ENCODE data around the gene RELN. TPM values are rescaled to one million over a fixed set of nuclear protein-coding genes. Genes with fewer than 3 reads are reported as not detected.
"Not testable (repeated sequence)": the region's sequence is repeated elsewhere in the genome, so short reads cannot be mapped to it uniquely, and the experiment has no call there.

Gene RELN
- total and polyA plus RNA-seq, 2 of the 13 experiments (the other 11 are each of a cell fraction or from before 2014, with no cell fraction given), result 315 to 332 TPM

DNA sequence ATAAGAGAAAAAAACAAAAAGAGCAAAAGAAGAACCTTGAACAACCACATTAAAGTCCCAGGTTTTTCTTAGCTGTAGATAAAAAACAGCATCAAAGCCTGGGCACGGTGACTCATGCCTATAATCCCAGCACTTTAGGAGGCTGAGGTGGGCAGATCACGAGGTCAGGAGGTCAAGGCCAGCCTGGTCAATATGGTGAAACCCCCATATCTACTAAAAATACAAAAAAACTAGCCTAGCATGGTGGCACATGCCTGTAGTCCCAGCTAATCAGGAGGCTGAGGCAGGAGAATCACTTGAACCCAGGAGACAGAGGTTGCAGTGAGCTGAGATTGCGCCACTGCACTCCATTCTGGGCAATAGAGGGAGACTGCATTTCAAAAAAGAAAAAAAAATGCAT lies 47.4 kb upstream of the RELN start (continued):
- TF ChIP-seq MED1 (CRISPR knock-in tag; IDR thresholded peaks at IDR 0.05), result peak; percentile 81
- peak; percentile 57; the same call in 1 of the 2 replicates for TF ChIP-seq ZMYM2 (CRISPR knock-in tag; IDR thresholded peaks at IDR 0.05)
- TF ChIP-seq ZNF816 (CRISPR knock-in tag; IDR thresholded peaks at IDR 0.05; ENCODE audit: borderline replicate concordance), result 0 out of 2 replicates have a peak, but pooled peaks have one; percentile 59
- not testable (repeated sequence) for TF ChIP-seq FOXP1, TCF12, CREB1 (IDR thresholded peaks at IDR 0.05)
- peak; percentile 46; the same call in 1 of the 2 replicates for TF ChIP-seq FOXP1 (CRISPR knock-in tag; IDR thresholded peaks at IDR 0.05)
- TF ChIP-seq RXRA (CRISPR knock-in tag; IDR thresholded peaks at IDR 0.05), result peak; percentile 90; the same call in 1 of the 2 replicates
- peak; percentile 99 for TF ChIP-seq JUNB (CRISPR knock-in tag; IDR thresholded peaks at IDR 0.05; ENCODE audit: borderline replicate concordance)
- TF ChIP-seq ZNF792 (CRISPR knock-in tag; IDR thresholded peaks at IDR 0.05), result 0 out of 2 replicates have a peak, but pooled peaks have one; percentile 18
- TF ChIP-seq HMG20B (CRISPR knock-in tag; conservative IDR thresholded peaks at IDR 0.05), result peak; percentile 71; the same call in 1 of the 2 replicates
- peak; percentile 83 for TF ChIP-seq GATAD2A (CRISPR knock-in tag; IDR thresholded peaks at IDR 0.05)
- peak; percentile 86 for TF ChIP-seq SALL1 (CRISPR knock-in tag; IDR thresholded peaks at IDR 0.05)
- TF ChIP-seq MED8 (CRISPR knock-in tag; IDR thresholded peaks at IDR 0.05; ENCODE audit: insufficient replicate concordance), result peak; percentile 85
- TF ChIP-seq CBX5 (CRISPR knock-in tag; IDR thresholded peaks at IDR 0.05; ENCODE audit: borderline replicate concordance), result peak; percentile 45; the same call in 1 of the 2 replicates
- TF ChIP-seq, protein P1, sequence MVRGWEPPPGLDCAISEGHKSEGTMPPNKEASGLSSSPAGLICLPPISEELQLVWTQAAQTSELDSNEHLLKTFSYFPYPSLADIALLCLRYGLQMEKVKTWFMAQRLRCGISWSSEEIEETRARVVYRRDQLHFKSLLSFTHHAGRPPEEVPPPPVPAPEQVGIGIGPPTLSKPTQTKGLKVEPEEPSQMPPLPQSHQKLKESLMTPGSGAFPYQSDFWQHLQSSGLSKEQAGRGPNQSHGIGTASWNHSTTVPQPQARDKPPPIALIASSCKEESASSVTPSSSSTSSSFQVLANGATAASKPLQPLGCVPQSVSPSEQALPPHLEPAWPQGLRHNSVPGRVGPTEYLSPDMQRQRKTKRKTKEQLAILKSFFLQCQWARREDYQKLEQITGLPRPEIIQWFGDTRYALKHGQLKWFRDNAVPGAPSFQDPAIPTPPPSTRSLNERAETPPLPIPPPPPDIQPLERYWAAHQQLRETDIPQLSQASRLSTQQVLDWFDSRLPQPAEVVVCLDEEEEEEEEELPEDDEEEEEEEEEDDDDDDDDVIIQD (CRISPR knock-in tag; IDR thresholded peaks at IDR 0.05; ENCODE audit: low read depth), result peak; percentile 73; the same call in 1 of the 2 replicates
- TF ChIP-seq CEBPB (IDR thresholded peaks at IDR 0.05; ENCODE audit: borderline replicate concordance, low read depth, low read length), result peak; percentile 32; the same call in 1 of the 2 replicates
- TF ChIP-seq HNF4A (CRISPR knock-in tag; IDR thresholded peaks at IDR 0.05), result peak; percentile 73
- 0 out of 2 replicates have a peak, but pooled peaks have one; percentile 27 for TF ChIP-seq TCF12 (CRISPR knock-in tag; IDR thresholded peaks at IDR 0.05)
- TF ChIP-seq ARNT2 (CRISPR knock-in tag; IDR thresholded peaks at IDR 0.05; ENCODE audit: low read depth), result 0 out of 2 replicates have a peak, but pooled peaks have one; percentile 37
- TF ChIP-seq CREB1 (CRISPR knock-in tag; IDR thresholded peaks at IDR 0.05), result peak; percentile 73
- peak; percentile 43; the same call in 1 of the 2 replicates for TF ChIP-seq KDM2A (CRISPR knock-in tag; IDR thresholded peaks at IDR 0.05; ENCODE audit: borderline replicate concordance, low read depth)
- TF ChIP-seq, protein P2, sequence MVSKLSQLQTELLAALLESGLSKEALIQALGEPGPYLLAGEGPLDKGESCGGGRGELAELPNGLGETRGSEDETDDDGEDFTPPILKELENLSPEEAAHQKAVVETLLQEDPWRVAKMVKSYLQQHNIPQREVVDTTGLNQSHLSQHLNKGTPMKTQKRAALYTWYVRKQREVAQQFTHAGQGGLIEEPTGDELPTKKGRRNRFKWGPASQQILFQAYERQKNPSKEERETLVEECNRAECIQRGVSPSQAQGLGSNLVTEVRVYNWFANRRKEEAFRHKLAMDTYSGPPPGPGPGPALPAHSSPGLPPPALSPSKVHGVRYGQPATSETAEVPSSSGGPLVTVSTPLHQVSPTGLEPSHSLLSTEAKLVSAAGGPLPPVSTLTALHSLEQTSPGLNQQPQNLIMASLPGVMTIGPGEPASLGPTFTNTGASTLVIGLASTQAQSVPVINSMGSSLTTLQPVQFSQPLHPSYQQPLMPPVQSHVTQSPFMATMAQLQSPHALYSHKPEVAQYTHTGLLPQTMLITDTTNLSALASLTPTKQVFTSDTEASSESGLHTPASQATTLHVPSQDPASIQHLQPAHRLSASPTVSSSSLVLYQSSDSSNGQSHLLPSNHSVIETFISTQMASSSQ (IDR thresholded peaks at IDR 0.05; ENCODE audit: low read depth), result peak; percentile 74
- TF ChIP-seq, protein P2 (CRISPR knock-in tag; IDR thresholded peaks at IDR 0.05; ENCODE audit: borderline replicate concordance), result peak; percentile 89; the same call in 1 of the 2 replicates
- peak; percentile 74; the same call in 1 of the 2 replicates for TF ChIP-seq RCOR2 (CRISPR knock-in tag; IDR thresholded peaks at IDR 0.05)
- 0 out of 2 replicates have a peak, but pooled peaks have one; percentile 31 for TF ChIP-seq GABPB1 (CRISPR knock-in tag; IDR thresholded peaks at IDR 0.05)
- peak; percentile 46 for TF ChIP-seq ZMYM4 (CRISPR knock-in tag; IDR thresholded peaks at IDR 0.05)
